Measurements from ENCODE around the gene GFRA4.
"Not testable (repeated sequence)": the region's sequence is repeated elsewhere in the genome, so short reads cannot be mapped to it uniquely, and the experiment has no call there.

Gene GFRA4

GRCh38 chr20:3628502-3629314 is 34.5 kb downstream of the GFRA4 start:
- Histone ChIP-seq H3K4me2 (no peak overlapping the region), H3K9me3 (no peaks in the 10 kb centered on the region), H3K4me1 (no peaks in the 10 kb centered on the region), H3K4me3 (no peak overlapping the region), H3K9ac (no peak overlapping the region), H3K27ac (no peak overlapping the region), H3K36me3 (peaks cover 24% of the 10 kb centered on the region), H3K27me3 (no peaks in the 10 kb centered on the region), H4K20me1 (no peaks in the 10 kb centered on the region)
- TF ChIP-seq Cebpa-rat (IDR thresholded peaks at IDR 0.05): no peak

GRCh38 chr20:3627476-3627875 is 35.7 kb downstream of the GFRA4 start:
- no peaks in the 10 kb centered on the region for H3K9me3 ChIP-seq
- no peaks in the 10 kb centered on the region for H3K4me1 ChIP-seq
- H3K4me3 ChIP-seq: no peak overlapping the region
- no peaks in the 10 kb centered on the region for H3K27me3 ChIP-seq
- no peak overlapping the region for H3K4me2 ChIP-seq
- H4K20me1 ChIP-seq: no peaks in the 10 kb centered on the region
- TF ChIP-seq Cebpa-rat (IDR thresholded peaks at IDR 0.05): no peak
- no peak overlapping the region for H3K27ac ChIP-seq
- H3K36me3 ChIP-seq: peaks cover 24% of the 10 kb centered on the region
- H3K9ac ChIP-seq: no peak overlapping the region

- no peaks in the 10 kb centered on the region for H3K9me3 ChIP-seq
- H3K36me3 ChIP-seq: peaks cover 14% of the 10 kb centered on the region
- no peak overlapping the region for H3K27ac ChIP-seq
- no peak overlapping the region for H3K9ac ChIP-seq
- no peaks in the 10 kb centered on the region for H3K27me3 ChIP-seq
- TF ChIP-seq Cebpa-rat (IDR thresholded peaks at IDR 0.05): no peak
- H3K4me1 ChIP-seq: peaks cover 10% of the 10 kb centered on the region
- no peak overlapping the region for H3K4me2 ChIP-seq
- no peak overlapping the region for H3K4me3 ChIP-seq
- H4K20me1 ChIP-seq: no peaks in the 10 kb centered on the region
These were observed 40.8 kb downstream of the GFRA4 start for GRCh38 chr20:3622406-3622805.

GRCh38 chr20:3621111-3621510 is 42.1 kb downstream of the GFRA4 start:
- H3K4me1 ChIP-seq: peaks cover 12% of the 10 kb centered on the region
- no peak overlapping the region for H3K4me2 ChIP-seq
- H3K4me3 ChIP-seq: no peak overlapping the region
- H3K36me3 ChIP-seq: peaks cover 9% of the 10 kb centered on the region; the same call in 1 of the 2 replicates
- TF ChIP-seq Cebpa-rat (IDR thresholded peaks at IDR 0.05): no peak
- H3K9ac ChIP-seq: no peak overlapping the region
- no peaks in the 10 kb centered on the region for H3K27me3 ChIP-seq
- no peaks in the 10 kb centered on the region for H4K20me1 ChIP-seq
- H3K27ac ChIP-seq: no peak overlapping the region
- H3K9me3 ChIP-seq: no peaks in the 10 kb centered on the region

GRCh38 chr20:3616250-3616649 is 46.9 kb downstream of the GFRA4 start:
- Histone ChIP-seq H3K4me1 (peaks cover 53% of the 10 kb centered on the region), H3K4me2 (peak overlapping the region; percentile 32; the same call in 1 of the 2 replicates), H3K36me3 (peaks cover 11% of the 10 kb centered on the region; the same call in 1 of the 2 replicates), H3K27ac (no peak overlapping the region), H3K9ac (no peak overlapping the region; the same call in 1 of the 2 replicates), H4K20me1 (no peaks in the 10 kb centered on the region), H3K27me3 (no peaks in the 10 kb centered on the region), H3K9me3 (no peaks in the 10 kb centered on the region), H3K4me3 (no peak overlapping the region)
- TF ChIP-seq Cebpa-rat (IDR thresholded peaks at IDR 0.05): no peak

GRCh38 chr20:3615171-3615840 is 47.9 kb downstream of the GFRA4 start:
- peaks cover 53% of the 10 kb centered on the region for H3K4me1 ChIP-seq
- not testable (repeated sequence) for H3K9me3 ChIP-seq, H3K4me3 ChIP-seq, H3K27me3 ChIP-seq, H3K9ac ChIP-seq, H4K20me1 ChIP-seq
- 0 out of 2 replicates have a peak, but pooled peaks have one; percentile 21 for TF ChIP-seq Cebpa-rat (IDR thresholded peaks at IDR 0.05)
- peak overlapping the region; percentile 90 for H3K4me2 ChIP-seq
- peak overlapping the region; percentile 73; the same call in 1 of the 2 replicates for H3K27ac ChIP-seq
- H3K36me3 ChIP-seq: peaks cover 13% of the 10 kb centered on the region; the same call in 1 of the 2 replicates

GRCh38 chr20:3614466-3614865 is 48.7 kb downstream of the GFRA4 start:
- H3K4me3 ChIP-seq: peak overlapping the region; percentile 50; the same call in 1 of the 2 replicates
- no peaks in the 10 kb centered on the region for H3K9me3 ChIP-seq
- H3K4me1 ChIP-seq: peaks cover 53% of the 10 kb centered on the region
- H3K9ac ChIP-seq: peak overlapping the region; percentile 73; the same call in 1 of the 2 replicates
- peak overlapping the region; percentile 90 for H3K4me2 ChIP-seq
- H4K20me1 ChIP-seq: no peaks in the 10 kb centered on the region
- peaks cover 13% of the 10 kb centered on the region; the same call in 1 of the 2 replicates for H3K36me3 ChIP-seq
- TF ChIP-seq Cebpa-rat (IDR thresholded peaks at IDR 0.05): no peak
- no peaks in the 10 kb centered on the region for H3K27me3 ChIP-seq
- peak overlapping the region; percentile 73 for H3K27ac ChIP-seq

GRCh38 chr20:3613821-3614440 is 49.3 kb downstream of the GFRA4 start:
- Histone ChIP-seq H3K36me3 (peaks cover 8% of the 10 kb centered on the region; the same call in 1 of the 2 replicates), H3K4me3 (peak overlapping the region; percentile 50), H3K27me3 (no peaks in the 10 kb centered on the region), H3K9me3 (no peaks in the 10 kb centered on the region), H3K4me2 (peak overlapping the region; percentile 90), H3K4me1 (peaks cover 53% of the 10 kb centered on the region), H3K27ac (peak overlapping the region; percentile 73), H3K9ac (peak overlapping the region; percentile 73; the same call in 1 of the 2 replicates), H4K20me1 (no peaks in the 10 kb centered on the region)
- TF ChIP-seq Cebpa-rat (IDR thresholded peaks at IDR 0.05): no peak

- H3K9me3 ChIP-seq: no peaks in the 10 kb centered on the region
- TF ChIP-seq Cebpa-rat (IDR thresholded peaks at IDR 0.05): no peak
- peaks cover 6% of the 10 kb centered on the region; the same call in 1 of the 2 replicates for H3K36me3 ChIP-seq
- peaks cover 48% of the 10 kb centered on the region for H3K4me1 ChIP-seq
- no peaks in the 10 kb centered on the region for H3K27me3 ChIP-seq
- H3K4me3 ChIP-seq: no peak overlapping the region
- H3K9ac ChIP-seq: no peak overlapping the region
- H4K20me1 ChIP-seq: no peaks in the 10 kb centered on the region
- H3K4me2 ChIP-seq: peak overlapping the region; percentile 56
- H3K27ac ChIP-seq: 0 out of 2 replicates have a peak overlapping the region, but pooled peaks have one; percentile 0
These were observed 50.2 kb downstream of the GFRA4 start for GRCh38 chr20:3612795-3613572.
